Kidney (tissue), 14 donors: Measurements from ENCODE around the gene SDHAF3. TPM values are rescaled to one million over a fixed set of nuclear protein-coding genes. Genes with fewer than 3 reads are reported as not detected.
A peak's percentile ranks its signal among the peaks of the same experiment; 100 is the strongest.

Experiments used
- DNase-seq, 5 donors: peaks; one replicate each; pipeline ENCODE4 v3.0.0-alpha.2; 2013 to 2020
- FAIRE-seq: peaks from 2 replicates; lab custom pipeline; 2012; peaks lifted over from hg19 to GRCh38; lab: Jason Lieb, UNC
- H3K27ac ChIP-seq, 2 donors: one replicate each; pipeline ENCODE4 v1.7.0; 2013; ENCODE audit warnings: low read depth in 2 of 2, low read length in 2 of 2, inconsistent platforms in 1 of 2
- H3K27me3 ChIP-seq: one replicate; pipeline ENCODE4 v1.7.1; 2013; ENCODE audit warnings: low read length, inconsistent platforms; ENCODE audit not compliant: control insufficient read depth, insufficient read depth
- H3K36me3 ChIP-seq, 3 donors: one replicate each; pipeline versions ENCODE4 v1.7.0 to v1.7.1; 2013; ENCODE audit warnings: low read length in 3 of 3, control low read depth in 1 of 3, inconsistent platforms in 1 of 3; ENCODE audit not compliant: insufficient read depth in 3 of 3, control insufficient read depth in 2 of 3
- H3K4me1 ChIP-seq, 3 donors: one replicate each; pipeline versions ENCODE4 v1.7.0 to v1.7.1; 2013; ENCODE audit warnings: low read length in 3 of 3, inconsistent platforms in 1 of 3, low read depth in 1 of 3; ENCODE audit not compliant: control insufficient read depth in 2 of 3, insufficient read depth in 2 of 3
- H3K4me3 ChIP-seq, 3 donors: one replicate each; pipeline versions ENCODE4 v1.7.0 to v1.8.1; 2013; ENCODE audit warnings: low read length in 3 of 3, control low read depth in 1 of 3, inconsistent platforms in 1 of 3
- H3K9ac ChIP-seq, 3 donors: one replicate each; pipeline versions ENCODE4 v1.7.0 to v1.7.1; 2013; ENCODE audit warnings: low read length in 3 of 3, control low read depth in 1 of 3, inconsistent platforms in 1 of 3
- H3K9me3 ChIP-seq, 3 donors: one replicate each; pipeline versions ENCODE4 v1.7.0 to v1.7.1; 2013; ENCODE audit warnings: low read length in 3 of 3, control low read depth in 1 of 3, inconsistent platforms in 1 of 3; ENCODE audit not compliant: control insufficient read depth in 2 of 3, insufficient read depth in 1 of 3
- CTCF ChIP-seq: IDR thresholded peaks from 3 replicates; pipeline ENCODE4 v1.5.1; 2012; ENCODE audit warnings: mild to moderate bottlenecking, moderate library complexity, borderline replicate concordance; ENCODE audit not compliant: insufficient read depth; ENCODE audit errors: extremely low read depth
- intact Hi-C: fragments of 100-400 bp; cut with DNase I; formaldehyde crosslinking; loops from one replicate; pipeline ENCODE4 v1.11.1; 2022
- polyA plus RNA-seq: library from polyadenylated mRNA; stranded (reverse); fragments of 350-450 nt; fragmentation: Illumina TruSeq; extraction: RNeasy Lipid Tissue Mini Kit (QIAGEN cat#74804); gene quantifications from one replicate; pipeline ENCODE4 v1.2.3, GENCODE V29; 2014; ENCODE audit warnings: low read depth, low replicate concordance; ENCODE audit not compliant: insufficient read depth
- total RNA-seq: library from RNA; stranded (reverse); fragmentation: NEBNext Ultra II Directional; extraction: Animal tissue kit (Norgen Biotek cat#: 25700); gene quantifications from one replicate; pipeline ENCODE4 v1.2.1, GENCODE V29; 2021
- donor health status: control.
- donor health status: control.
- donor health status: control.
- donor health status: control.
- donor health status: control.
- donor health status: DM: yes; HTN: yes; CAD: no.
- donor health status: Normal renal cell carcinoma (clear cell type).

The SDHAF3 gene
- total and polyA plus RNA-seq, 2 donors from 2014 or later: 17.2 to 22.2 TPM

GRCh38 chr7:97126483-97127171 is 9.1 kb downstream of the SDHAF3 start:
- DNase-seq (no peak), FAIRE-seq (no peak)
- no peak overlapping the region for H3K9ac ChIP-seq
- H3K4me3 ChIP-seq: no peak overlapping the region
- no peaks in the 10 kb centered on the region for H3K27me3 ChIP-seq
- intact Hi-C loops: no loop called here
- H3K4me1 ChIP-seq: no peaks in the 10 kb centered on the region
- no peak overlapping the region for H3K27ac ChIP-seq
- H3K36me3 ChIP-seq: no peaks in the 10 kb centered on the region
- no peaks in the 10 kb centered on the region for H3K9me3 ChIP-seq
- TF ChIP-seq CTCF: no peak

GRCh38 chr7:97128736-97129135 is 11.2 kb downstream of the SDHAF3 start:
- FAIRE-seq: no peak
- no peak overlapping the region for H3K4me3 ChIP-seq
- DNase-seq: no peak
- no peaks in the 10 kb centered on the region for H3K27me3 ChIP-seq
- no peak overlapping the region for H3K9ac ChIP-seq
- intact Hi-C loops: no loop called here
- no peak overlapping the region for H3K27ac ChIP-seq
- no peaks in the 10 kb centered on the region for H3K4me1 ChIP-seq
- H3K9me3 ChIP-seq: no peaks in the 10 kb centered on the region
- H3K36me3 ChIP-seq: no peaks in the 10 kb centered on the region
- no peak for TF ChIP-seq CTCF

GRCh38 chr7:97130417-97131139 is 13.1 kb downstream of the SDHAF3 start:
- Histone ChIP-seq H3K9me3 (no peaks in the 10 kb centered on the region), H3K27ac (no peak overlapping the region), H3K4me3 (no peak overlapping the region), H3K36me3 (no peaks in the 10 kb centered on the region), H3K4me1 (no peaks in the 10 kb centered on the region), H3K9ac (no peak overlapping the region), H3K27me3 (no peaks in the 10 kb centered on the region)
- intact Hi-C loops: no loop called here
- no peak for TF ChIP-seq CTCF
- peak in 1 of 5 donors; percentile 59 for DNase-seq
- no peak for FAIRE-seq
